GM13977 (cell line): ENCODE measurements around the gene ITM2B.

Source experiments
- DNase-seq: peaks from one replicate; pipeline ENCODE4 v3.0.0; 2012; ENCODE audit warnings: low spot score
- in situ Hi-C: fragments of 300-500 bp; cut with MboI; formaldehyde crosslinking; loops from one replicate; pipeline ENCODE4 v1.12.0; 2022; ENCODE audit warnings: low sequenced_read_pairs, low pct_unique_long_range_greater_than_20kb, mixed read lengths, inconsistent platforms; ENCODE audit not compliant: unreplicated experiment
- TF ChIP-seq, protein P1 (sequence below): IDR thresholded peaks from 2 replicates; pipeline ENCODE4 v1.5.1; 2012; ENCODE audit warnings: mild to moderate bottlenecking, control low read depth; ENCODE audit not compliant: insufficient read depth; ENCODE audit errors: extremely low read depth, missing control alignments

Gene ITM2B

DNA sequence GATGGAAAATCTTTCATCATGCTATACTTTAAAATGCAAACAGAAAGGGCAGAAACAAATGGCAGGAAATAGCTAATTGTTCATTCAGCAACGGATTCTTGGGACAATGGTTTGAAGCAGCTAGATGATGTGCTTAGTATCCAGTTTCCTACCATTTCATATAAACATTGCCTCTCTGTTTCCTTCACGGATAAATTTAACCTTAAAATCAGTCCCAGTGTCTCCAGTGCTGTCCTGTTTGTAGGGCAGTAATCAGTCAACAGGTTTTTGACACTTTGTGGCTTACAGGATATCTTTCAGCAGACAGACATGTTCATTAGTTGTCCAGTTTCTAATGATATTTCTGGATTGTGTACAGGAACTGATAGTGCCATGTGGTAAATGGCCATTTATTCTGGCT, 45.8 kb downstream of the ITM2B start:
- no peak for DNase-seq
- TF ChIP-seq, protein P1, sequence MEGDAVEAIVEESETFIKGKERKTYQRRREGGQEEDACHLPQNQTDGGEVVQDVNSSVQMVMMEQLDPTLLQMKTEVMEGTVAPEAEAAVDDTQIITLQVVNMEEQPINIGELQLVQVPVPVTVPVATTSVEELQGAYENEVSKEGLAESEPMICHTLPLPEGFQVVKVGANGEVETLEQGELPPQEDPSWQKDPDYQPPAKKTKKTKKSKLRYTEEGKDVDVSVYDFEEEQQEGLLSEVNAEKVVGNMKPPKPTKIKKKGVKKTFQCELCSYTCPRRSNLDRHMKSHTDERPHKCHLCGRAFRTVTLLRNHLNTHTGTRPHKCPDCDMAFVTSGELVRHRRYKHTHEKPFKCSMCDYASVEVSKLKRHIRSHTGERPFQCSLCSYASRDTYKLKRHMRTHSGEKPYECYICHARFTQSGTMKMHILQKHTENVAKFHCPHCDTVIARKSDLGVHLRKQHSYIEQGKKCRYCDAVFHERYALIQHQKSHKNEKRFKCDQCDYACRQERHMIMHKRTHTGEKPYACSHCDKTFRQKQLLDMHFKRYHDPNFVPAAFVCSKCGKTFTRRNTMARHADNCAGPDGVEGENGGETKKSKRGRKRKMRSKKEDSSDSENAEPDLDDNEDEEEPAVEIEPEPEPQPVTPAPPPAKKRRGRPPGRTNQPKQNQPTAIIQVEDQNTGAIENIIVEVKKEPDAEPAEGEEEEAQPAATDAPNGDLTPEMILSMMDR: no peak
- in situ Hi-C loops: no loop called here

DNA sequence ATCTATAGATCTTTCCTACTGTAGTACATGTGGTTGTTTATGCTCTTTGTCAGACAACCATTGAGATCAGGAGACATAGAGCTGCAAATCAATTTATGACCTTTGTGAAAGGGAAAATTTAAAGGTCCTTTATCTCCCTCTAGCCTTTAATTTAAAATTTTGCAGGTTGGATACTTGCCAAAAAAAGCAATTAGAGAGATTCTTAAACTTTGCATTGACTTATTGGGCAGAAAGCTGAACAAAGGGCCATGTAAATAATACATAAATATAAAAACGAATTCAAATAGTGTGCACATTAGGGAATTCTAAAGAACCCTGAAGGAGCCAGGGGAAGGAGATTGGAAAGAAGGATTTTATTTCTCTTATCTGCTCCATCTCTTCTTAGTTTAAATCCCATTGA, 48.5 kb downstream of the ITM2B start:
- in situ Hi-C loops: no loop called here
- no peak for DNase-seq

GRCh38 chr13:48291730-48292129, 58.7 kb downstream of the ITM2B start:
- TF ChIP-seq, protein P1: no peak
- in situ Hi-C loops: no loop called here
- DNase-seq: no peak

More for the DNA sequence above, 48.5 kb downstream of the ITM2B start:
- TF ChIP-seq, protein P1: no peak

GRCh38 chr13:48292650-48293049, 59.6 kb downstream of the ITM2B start:
- no peak for DNase-seq
- TF ChIP-seq, protein P1: no peak
- in situ Hi-C loops: no loop called here

GRCh38 chr13:48294653-48295052, 61.6 kb downstream of the ITM2B start:
- in situ Hi-C loops: no loop called here
- DNase-seq: no peak
- TF ChIP-seq, protein P1: no peak

GRCh38 chr13:48295271-48295670, 62.3 kb downstream of the ITM2B start:
- TF ChIP-seq, protein P1: no peak
- DNase-seq: no peak
- in situ Hi-C loops: no loop called here

GRCh38 chr13:48296528-48296927, 63.5 kb downstream of the ITM2B start:
- in situ Hi-C loops: no loop called here
- no peak for DNase-seq
- TF ChIP-seq, protein P1: no peak
